SK-N-SH (cell line): ENCODE results near the gene SPATA13.

Experiments
- CTCF ChIP-seq: fragments of 200-600 bp; sonication (generic); IDR thresholded peaks from 2 replicates; pipeline ENCODE4 v1.6.1; 2017; ENCODE audit warnings: antibody characterized with exemption, mild to moderate bottlenecking, moderate library complexity
- EP300 ChIP-seq, 2 experiments: IDR thresholded peaks; 2 replicates each; pipeline versions ENCODE4 v1.4.0 to v1.6.1; 2012; ENCODE audit warnings: borderline replicate concordance in 1 of 2, low read depth in 1 of 2, low read length in 1 of 2
- FOXM1 ChIP-seq: IDR thresholded peaks from 2 replicates; pipeline ENCODE4 v1.4.0; 2012; ENCODE audit warnings: low read depth, mild to moderate bottlenecking
- MAX ChIP-seq: IDR thresholded peaks from 2 replicates; pipeline ENCODE4 v1.4.0; 2012; ENCODE audit warnings: low read depth
- NFIC ChIP-seq: IDR thresholded peaks from 2 replicates; pipeline ENCODE4 v1.4.0; 2012; ENCODE audit warnings: borderline replicate concordance
- NRF1 ChIP-seq: IDR thresholded peaks from 2 replicates; pipeline ENCODE4 v1.6.1; 2012; ENCODE audit warnings: low read depth, mild to moderate bottlenecking, low read length
- RFX5 ChIP-seq: IDR thresholded peaks from 2 replicates; pipeline ENCODE4 v1.6.1; 2012; ENCODE audit warnings: mild to moderate bottlenecking, improper control_type of control experiment, low read length
- RXRA ChIP-seq: IDR thresholded peaks from 2 replicates; pipeline ENCODE4 v1.4.0; 2012; ENCODE audit warnings: low read depth, mild to moderate bottlenecking, borderline replicate concordance
- SMC3 ChIP-seq: IDR thresholded peaks from 2 replicates; pipeline ENCODE4 v1.6.1; 2012; ENCODE audit warnings: low read depth, low read length, improper control_type of control experiment
- USF2 ChIP-seq: fragments of 150-350 bp; IDR thresholded peaks from 2 replicates; pipeline ENCODE4 v1.6.1; 2017; ENCODE audit warnings: antibody characterized with exemption, low read length, low read depth, borderline replicate concordance
- YY1 ChIP-seq: IDR thresholded peaks from 2 replicates; pipeline ENCODE4 v1.4.0; 2012; ENCODE audit warnings: low read depth, mild to moderate bottlenecking

- TF ChIP-seq CTCF (no peak), MAX (no peak), USF2 (no peak), RFX5 (no peak), NFIC (no peak), YY1 (no peak), SMC3 (no peak), EP300 (IDR thresholded peaks at IDR 0.05; ENCODE audit: borderline replicate concordance in 1 of 2, low read depth in 1 of 2, low read length in 1 of 2) (no peak), NRF1 (no peak), FOXM1 (no peak), RXRA (no peak)
Observed at GRCh38 chr13:24243302-24243701, 82.8 kb downstream of the SPATA13 start.
